ENCODE measurements around the gene TMPRSS5. TPM values are rescaled to one million over a fixed set of nuclear protein-coding genes. Genes with fewer than 3 reads are reported as not detected.
"Not testable (repeated sequence)": the region's sequence is repeated elsewhere in the genome, so short reads cannot be mapped to it uniquely, and the experiment has no call there.

TMPRSS5 gene
- total RNA-seq, 1 donor from 2014 or later: 1.6 TPM

DNA sequence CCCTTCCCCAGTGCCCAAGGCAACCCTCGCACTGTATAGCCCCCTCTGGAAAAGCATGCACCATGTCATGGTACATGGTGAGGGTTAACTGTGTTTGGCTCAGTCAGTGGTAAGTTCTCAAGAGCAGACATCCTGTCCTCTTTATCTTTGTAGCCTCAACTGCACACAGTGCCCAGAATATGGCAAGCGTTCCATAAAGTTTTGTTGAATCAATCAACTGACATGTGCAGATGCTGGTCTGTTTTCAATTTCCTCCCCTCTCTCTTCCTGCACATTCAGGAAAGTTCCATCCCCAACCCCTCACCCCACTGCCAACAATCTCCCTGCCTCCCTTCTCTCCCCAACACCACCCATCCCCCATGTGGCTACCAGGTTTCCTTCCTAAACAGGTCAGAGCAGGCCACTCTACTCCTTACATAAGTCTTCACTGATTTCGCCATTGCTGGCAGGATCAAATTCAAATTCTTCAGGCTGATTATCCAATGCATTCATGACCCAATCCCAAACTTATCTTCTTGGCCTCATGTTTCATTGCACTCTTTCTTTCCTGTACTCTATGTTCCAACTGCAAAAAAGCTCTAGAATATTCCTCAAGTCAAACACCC, 15.5 kb upstream of the TMPRSS5 start:
- peaks cover 9% of the 10 kb centered on the region for H3K36me3 Mint-ChIP-seq (ENCODE audit: low read depth)
- no peak overlapping the region for H3K27ac Mint-ChIP-seq
- no peak overlapping the region for H3K4me3 Mint-ChIP-seq
- no peaks in the 10 kb centered on the region for H3K4me1 Mint-ChIP-seq (ENCODE audit: low read depth)
- no peaks in the 10 kb centered on the region for H3K27me3 Mint-ChIP-seq (ENCODE audit: insufficient read depth)
- intact Hi-C loops (cut with micrococcal nuclease): no loop called here
- no peaks in the 10 kb centered on the region for H3K9me3 Mint-ChIP-seq
- DNase-seq (ENCODE audit: low spot score): no peak

- H3K27ac Mint-ChIP-seq; H3K4me3 Mint-ChIP-seq; H3K9me3 Mint-ChIP-seq; DNase-seq (ENCODE audit: low spot score); intact Hi-C loops (cut with micrococcal nuclease); H3K4me1 Mint-ChIP-seq (ENCODE audit: low read depth); H3K27me3 Mint-ChIP-seq (ENCODE audit: insufficient read depth); H3K36me3 Mint-ChIP-seq (ENCODE audit: low read depth): not testable (repeated sequence)
These were observed 14.4 kb upstream of the TMPRSS5 start for GRCh38 chr11:113720478-113720877.

GRCh38 chr11:113715882-113716625, 9.9 kb upstream of the TMPRSS5 start:
- Mint-ChIP-seq H3K27me3 (ENCODE audit: insufficient read depth) (no peaks in the 10 kb centered on the region), H3K9me3 (no peaks in the 10 kb centered on the region), H3K36me3 (ENCODE audit: low read depth) (peaks cover 5% of the 10 kb centered on the region), H3K4me3 (no peak overlapping the region), H3K4me1 (ENCODE audit: low read depth) (no peaks in the 10 kb centered on the region), H3K27ac (no peak overlapping the region)
- intact Hi-C loops (cut with micrococcal nuclease): no loop called here
- no peak for DNase-seq (ENCODE audit: low spot score)

- intact Hi-C loops (cut with micrococcal nuclease): no loop called here
- Mint-ChIP-seq H3K4me3 (no peak overlapping the region), H3K27me3 (ENCODE audit: insufficient read depth) (no peaks in the 10 kb centered on the region), H3K9me3 (no peaks in the 10 kb centered on the region), H3K27ac (no peak overlapping the region), H3K4me1 (ENCODE audit: low read depth) (no peaks in the 10 kb centered on the region), H3K36me3 (ENCODE audit: low read depth) (peaks cover 5% of the 10 kb centered on the region)
- no peak for DNase-seq (ENCODE audit: low spot score)
These were observed 9.2 kb upstream of the TMPRSS5 start for GRCh38 chr11:113715273-113715672.

GRCh38 chr11:113710989-113711388, 4.9 kb upstream of the TMPRSS5 start:
- Mint-ChIP-seq H3K27ac (no peak overlapping the region), H3K36me3 (ENCODE audit: low read depth) (no peaks in the 10 kb centered on the region), H3K4me1 (ENCODE audit: low read depth) (no peaks in the 10 kb centered on the region), H3K9me3 (peaks cover 23% of the 10 kb centered on the region), H3K4me3 (no peak overlapping the region), H3K27me3 (ENCODE audit: insufficient read depth) (no peaks in the 10 kb centered on the region)
- intact Hi-C loops (cut with micrococcal nuclease): no loop called here
- no peak for DNase-seq (ENCODE audit: low spot score)

- H3K36me3 Mint-ChIP-seq (ENCODE audit: low read depth); H3K27me3 Mint-ChIP-seq (ENCODE audit: insufficient read depth); H3K4me3 Mint-ChIP-seq; H3K27ac Mint-ChIP-seq; H3K4me1 Mint-ChIP-seq (ENCODE audit: low read depth); DNase-seq (ENCODE audit: low spot score); intact Hi-C loops (cut with micrococcal nuclease): not testable (repeated sequence)
- H3K9me3 Mint-ChIP-seq: peaks cover 34% of the 10 kb centered on the region
These were observed 2.6 kb downstream of the TMPRSS5 start for GRCh38 chr11:113703551-113703950.

- H3K4me1 Mint-ChIP-seq (ENCODE audit: low read depth): no peaks in the 10 kb centered on the region
- intact Hi-C loops (cut with micrococcal nuclease): no loop called here
- no peak overlapping the region for H3K27ac Mint-ChIP-seq
- DNase-seq (ENCODE audit: low spot score): no peak
- no peak overlapping the region for H3K4me3 Mint-ChIP-seq
- peaks cover 19% of the 10 kb centered on the region for H3K9me3 Mint-ChIP-seq
- no peaks in the 10 kb centered on the region for H3K36me3 Mint-ChIP-seq (ENCODE audit: low read depth)
- H3K27me3 Mint-ChIP-seq (ENCODE audit: insufficient read depth): no peaks in the 10 kb centered on the region
These were observed 4.6 kb downstream of the TMPRSS5 start for GRCh38 chr11:113701491-113701890.

GRCh38 chr11:113698515-113698914, 7.6 kb downstream of the TMPRSS5 start:
- H3K27ac Mint-ChIP-seq: no peak overlapping the region
- peaks cover 8% of the 10 kb centered on the region for H3K4me1 Mint-ChIP-seq (ENCODE audit: low read depth)
- DNase-seq (ENCODE audit: low spot score): no peak
- intact Hi-C loops (cut with micrococcal nuclease): no loop called here
- H3K27me3 Mint-ChIP-seq (ENCODE audit: insufficient read depth): no peaks in the 10 kb centered on the region
- H3K36me3 Mint-ChIP-seq (ENCODE audit: low read depth): no peaks in the 10 kb centered on the region
- no peak overlapping the region for H3K4me3 Mint-ChIP-seq
- peaks cover 9% of the 10 kb centered on the region for H3K9me3 Mint-ChIP-seq

GRCh38 chr11:113697756-113698407, 8.2 kb downstream of the TMPRSS5 start:
- no peak for DNase-seq (ENCODE audit: low spot score)
- Mint-ChIP-seq H3K27me3 (ENCODE audit: insufficient read depth) (no peaks in the 10 kb centered on the region), H3K27ac (no peak overlapping the region), H3K4me1 (ENCODE audit: low read depth) (peaks cover 8% of the 10 kb centered on the region), H3K4me3 (no peak overlapping the region), H3K36me3 (ENCODE audit: low read depth) (no peaks in the 10 kb centered on the region), H3K9me3 (peaks cover 5% of the 10 kb centered on the region)
- intact Hi-C loops (cut with micrococcal nuclease): no loop called here

DNA sequence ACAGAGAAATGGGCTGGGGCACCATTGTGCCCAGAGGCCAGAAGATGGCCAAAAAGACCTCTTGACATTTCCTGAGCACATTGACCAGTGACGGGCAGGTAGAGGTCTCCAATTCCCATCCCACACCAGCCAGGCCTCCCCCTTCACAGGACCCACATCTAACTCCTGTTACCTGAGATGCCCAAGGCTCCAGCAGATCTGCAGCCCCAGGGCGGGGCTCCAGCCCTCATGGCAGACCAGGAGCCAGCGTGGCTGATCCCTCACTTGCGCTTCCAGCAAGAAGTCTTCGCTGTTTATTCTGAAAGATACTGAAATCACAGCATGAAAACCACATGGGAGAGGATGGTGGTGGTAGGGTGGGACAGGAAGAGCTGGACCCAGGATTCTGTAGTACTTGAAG, 9.0 kb downstream of the TMPRSS5 start:
- no peak overlapping the region for H3K4me3 Mint-ChIP-seq
- no peak for DNase-seq (ENCODE audit: low spot score)
- intact Hi-C loops (cut with micrococcal nuclease): no loop called here
- H3K9me3 Mint-ChIP-seq: peaks cover 5% of the 10 kb centered on the region
- H3K27ac Mint-ChIP-seq: no peak overlapping the region
- no peaks in the 10 kb centered on the region for H3K27me3 Mint-ChIP-seq (ENCODE audit: insufficient read depth)
- peaks cover 8% of the 10 kb centered on the region for H3K4me1 Mint-ChIP-seq (ENCODE audit: low read depth)
- no peaks in the 10 kb centered on the region for H3K36me3 Mint-ChIP-seq (ENCODE audit: low read depth)

DNA sequence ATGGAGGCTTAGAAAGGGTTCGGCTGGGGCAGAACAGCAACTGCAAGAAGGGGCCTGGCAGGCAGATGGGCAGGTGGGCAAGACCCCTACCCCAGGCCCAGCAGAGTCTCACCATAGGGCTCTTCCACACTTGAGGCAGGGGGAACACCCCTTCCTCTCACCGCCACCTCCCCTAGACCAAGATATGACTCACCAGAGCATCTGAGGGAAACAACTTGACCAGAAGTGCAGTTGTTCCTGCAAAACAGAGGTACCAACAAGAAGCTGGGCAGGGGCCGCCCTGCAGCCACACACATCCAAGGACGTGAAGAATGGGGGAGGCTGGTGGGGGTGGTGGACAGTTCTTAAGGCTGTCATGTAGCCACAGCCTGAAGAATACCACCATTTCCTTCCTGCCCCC, 10.9 kb downstream of the TMPRSS5 start:
- Mint-ChIP-seq H3K27me3 (ENCODE audit: insufficient read depth) (no peaks in the 10 kb centered on the region), H3K9me3 (no peaks in the 10 kb centered on the region), H3K36me3 (ENCODE audit: low read depth) (no peaks in the 10 kb centered on the region), H3K4me3 (no peak overlapping the region), H3K4me1 (ENCODE audit: low read depth) (peaks cover 8% of the 10 kb centered on the region), H3K27ac (no peak overlapping the region)
- intact Hi-C loops (cut with micrococcal nuclease): no loop called here
- no peak for DNase-seq (ENCODE audit: low spot score)

- no peaks in the 10 kb centered on the region for H3K27me3 Mint-ChIP-seq (ENCODE audit: insufficient read depth)
- intact Hi-C loops (cut with micrococcal nuclease): no loop called here
- H3K36me3 Mint-ChIP-seq (ENCODE audit: low read depth): no peaks in the 10 kb centered on the region
- no peak overlapping the region for H3K27ac Mint-ChIP-seq
- H3K4me1 Mint-ChIP-seq (ENCODE audit: low read depth): peaks cover 8% of the 10 kb centered on the region
- H3K9me3 Mint-ChIP-seq: no peaks in the 10 kb centered on the region
- no peak overlapping the region for H3K4me3 Mint-ChIP-seq
- no peak for DNase-seq (ENCODE audit: low spot score)
These were observed 11.7 kb downstream of the TMPRSS5 start for GRCh38 chr11:113694390-113694789.

- no peaks in the 10 kb centered on the region for H3K9me3 Mint-ChIP-seq
- DNase-seq (ENCODE audit: low spot score): no peak
- H3K27me3 Mint-ChIP-seq (ENCODE audit: insufficient read depth): no peaks in the 10 kb centered on the region
- peaks cover 8% of the 10 kb centered on the region for H3K4me1 Mint-ChIP-seq (ENCODE audit: low read depth)
- no peaks in the 10 kb centered on the region for H3K36me3 Mint-ChIP-seq (ENCODE audit: low read depth)
- intact Hi-C loops (cut with micrococcal nuclease): no loop called here
- no peak overlapping the region for H3K27ac Mint-ChIP-seq
- no peak overlapping the region for H3K4me3 Mint-ChIP-seq
These were observed 13.1 kb downstream of the TMPRSS5 start for GRCh38 chr11:113693030-113693429.

All from activated T-helper 1 cell treated with anti-CD3 and anti-CD28 coated beads, Interleukin-12 subunit alpha, Interleukin-12 subunit beta, Interleukin-2, Interleukin-4 antibody, amounts not matched to agents 30 ng/mL and 10 ng/mL and 1 ng/mL, durations not matched to agents 14 hours and 24 hours and 36 hours (primary cell).